Fibroblast of upper back skin (primary cell): ENCODE measurements around the gene GPR50.

Experiments
- DNase-seq: peaks from one replicate; pipeline ENCODE4 v3.0.0-alpha.2; 2013

Gene GPR50

GRCh38 chrX:151227627-151228026 is 51.2 kb downstream of the GPR50 start:
- DNase-seq, result no peak

DNA sequence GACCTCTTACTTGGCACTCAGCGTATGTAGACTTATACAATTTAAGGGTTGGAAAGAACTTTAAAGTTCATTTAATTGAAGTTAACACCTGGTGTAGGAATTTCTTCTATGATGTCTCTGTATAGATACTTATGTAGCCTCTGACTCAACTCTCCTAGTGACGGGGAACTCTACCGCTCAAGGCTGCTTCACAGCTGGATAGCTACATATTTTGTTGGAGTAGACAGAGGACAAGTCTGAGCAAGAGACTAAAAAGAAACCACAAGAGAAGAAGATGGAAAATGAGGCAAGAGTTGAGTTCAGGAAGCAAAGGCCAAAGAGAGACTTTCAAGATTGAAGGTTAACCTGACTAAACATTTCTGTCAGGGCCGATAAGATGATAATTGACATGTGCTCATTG is 52.6 kb downstream of the GPR50 start:
- peak; percentile 1 for DNase-seq
